GM13977 (cell line): Measurements from ENCODE around the gene IRF8.

ENCODE experiments used
- DNase-seq: peaks from one replicate; pipeline ENCODE4 v3.0.0; 2012; ENCODE audit warnings: low spot score
- CTCF ChIP-seq: IDR thresholded peaks from 2 replicates; pipeline ENCODE4 v1.5.1; 2012; ENCODE audit warnings: mild to moderate bottlenecking, control low read depth; ENCODE audit not compliant: insufficient read depth; ENCODE audit errors: extremely low read depth, missing control alignments
- in situ Hi-C: fragments of 300-500 bp; cut with MboI; formaldehyde crosslinking; loops from one replicate; pipeline ENCODE4 v1.12.0; 2022; ENCODE audit warnings: low sequenced_read_pairs, low pct_unique_long_range_greater_than_20kb, mixed read lengths, inconsistent platforms; ENCODE audit not compliant: unreplicated experiment

IRF8 gene

DNA sequence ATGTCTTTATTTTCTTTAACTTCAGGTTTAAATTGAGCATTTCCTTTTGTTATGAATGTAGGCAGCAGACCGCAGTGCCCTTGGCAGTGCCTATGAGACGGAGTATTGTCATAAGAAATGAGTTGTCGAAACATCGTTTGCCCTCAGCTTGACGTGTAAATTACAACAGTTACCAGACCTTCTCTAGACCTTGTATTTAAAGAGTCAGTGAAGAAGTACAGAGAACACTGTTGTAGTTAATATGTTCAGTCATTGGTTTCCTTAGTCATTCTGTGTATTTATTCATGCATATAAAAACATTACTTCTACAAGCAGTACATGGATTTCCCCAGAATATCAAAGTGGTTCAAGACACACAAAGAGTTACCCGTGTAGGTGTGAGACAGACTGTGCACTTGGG, 19.0 kb downstream of the IRF8 start:
- in situ Hi-C loops: no loop called here
- no peak for TF ChIP-seq CTCF

DNA sequence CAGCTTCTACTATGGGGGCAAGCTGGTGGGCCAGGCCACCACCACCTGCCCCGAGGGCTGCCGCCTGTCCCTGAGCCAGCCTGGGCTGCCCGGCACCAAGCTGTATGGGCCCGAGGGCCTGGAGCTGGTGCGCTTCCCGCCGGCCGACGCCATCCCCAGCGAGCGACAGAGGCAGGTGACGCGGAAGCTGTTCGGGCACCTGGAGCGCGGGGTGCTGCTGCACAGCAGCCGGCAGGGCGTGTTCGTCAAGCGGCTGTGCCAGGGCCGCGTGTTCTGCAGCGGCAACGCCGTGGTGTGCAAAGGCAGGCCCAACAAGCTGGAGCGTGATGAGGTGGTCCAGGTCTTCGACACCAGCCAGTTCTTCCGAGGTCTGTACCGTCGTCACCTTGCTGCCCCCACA, 19.5 kb downstream of the IRF8 start:
- no peak for TF ChIP-seq CTCF
- in situ Hi-C loops: no loop called here
- DNase-seq: no peak

More for the DNA sequence above, 19.0 kb downstream of the IRF8 start:
- peak; percentile 73 for DNase-seq

DNA sequence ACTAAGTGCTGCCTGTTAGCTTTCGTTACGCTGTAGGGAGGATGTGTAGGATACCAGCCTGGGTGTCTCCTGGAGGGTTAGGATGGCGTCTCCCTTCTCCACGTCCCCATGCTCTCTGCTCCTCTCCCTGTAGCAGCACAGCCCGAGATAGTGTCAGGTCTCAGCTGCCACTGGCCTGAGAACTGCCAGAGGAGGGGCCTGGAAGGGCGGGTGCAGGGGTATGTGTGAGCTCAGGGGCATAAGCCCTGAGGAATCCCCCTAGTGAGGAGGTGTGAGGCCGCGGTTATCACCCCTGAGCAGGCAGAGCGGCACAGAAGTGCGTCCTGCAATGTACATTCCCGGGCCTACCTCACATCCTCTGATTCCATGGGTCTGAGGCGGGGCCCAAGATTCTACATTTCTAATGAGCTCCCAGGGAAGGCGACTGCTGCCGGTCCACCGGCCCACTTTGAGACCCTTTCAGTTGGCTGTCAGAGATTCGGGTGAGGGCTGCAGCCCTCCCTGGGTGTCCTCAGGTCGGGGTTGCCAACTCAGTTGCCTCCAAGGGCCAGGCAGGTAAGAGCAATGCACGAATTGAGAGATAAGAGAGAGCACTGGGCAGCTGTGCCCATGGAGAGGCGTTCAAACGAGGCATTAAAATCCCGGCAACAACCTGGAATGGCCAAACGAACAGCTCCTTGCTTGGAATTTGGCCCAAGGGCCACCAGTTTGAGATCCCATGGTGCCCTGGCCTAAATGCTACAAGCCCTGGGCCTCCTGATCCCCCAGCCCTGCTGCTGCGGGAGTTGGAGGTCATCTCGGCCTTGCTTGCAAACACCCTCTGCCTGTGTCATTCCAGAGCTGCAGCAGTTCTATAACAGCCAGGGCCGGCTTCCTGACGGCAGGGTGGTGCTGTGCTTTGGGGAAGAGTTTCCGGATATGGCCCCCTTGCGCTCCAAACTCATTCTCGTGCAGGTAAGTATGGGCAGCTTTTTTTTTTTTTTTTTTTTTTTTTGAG, 20.6 kb downstream of the IRF8 start:
- in situ Hi-C loops: no loop called here
- no peak for TF ChIP-seq CTCF
- no peak for DNase-seq

- no peak for DNase-seq
- in situ Hi-C loops: no loop called here
- no peak for TF ChIP-seq CTCF
These were observed 22.1 kb downstream of the IRF8 start for GRCh38 chr16:85921026-85921425.

- in situ Hi-C loops: no loop called here
- TF ChIP-seq CTCF: no peak
- DNase-seq: no peak
These were observed 24.4 kb downstream of the IRF8 start for GRCh38 chr16:85923153-85924021.

DNA sequence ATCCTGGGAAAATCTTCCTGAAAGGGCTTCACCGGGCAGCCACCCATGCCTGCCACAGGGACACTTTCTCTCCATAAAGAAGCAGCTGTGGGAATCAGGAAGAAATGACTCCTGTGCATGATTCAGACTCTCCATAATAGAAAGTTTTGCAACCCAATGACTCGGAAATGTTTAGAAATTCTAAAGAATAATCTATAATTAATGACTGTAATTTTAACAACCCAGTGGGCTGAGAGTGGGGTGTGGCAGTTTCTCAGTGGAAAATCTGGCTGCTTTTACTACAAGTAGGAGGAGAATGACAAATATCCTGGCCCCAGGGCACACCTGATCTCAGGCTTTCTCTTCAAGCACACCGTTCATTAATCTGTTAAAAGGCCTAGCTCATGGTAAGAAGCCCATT, 25.7 kb downstream of the IRF8 start:
- in situ Hi-C loops: no loop called here
- no peak for DNase-seq
- TF ChIP-seq CTCF: no peak
